Ishikawa (cell line): ENCODE results near the gene TOP1.

Source experiments
- CEBPB ChIP-seq: IDR thresholded peaks from 2 replicates; pipeline ENCODE4 v1.6.1; 2012
- CREB1 ChIP-seq: IDR thresholded peaks from 2 replicates; pipeline ENCODE4 v1.6.1; 2012; ENCODE audit warnings: low read depth
- EGR1 ChIP-seq: IDR thresholded peaks from 2 replicates; pipeline ENCODE4 v1.6.1; 2012
- EP300 ChIP-seq: IDR thresholded peaks from 2 replicates; pipeline ENCODE4 v1.6.1; 2012; ENCODE audit warnings: borderline replicate concordance
- FOXM1 ChIP-seq: IDR thresholded peaks from 2 replicates; pipeline ENCODE4 v1.6.1; 2012; ENCODE audit warnings: low read depth, borderline replicate concordance
- MAX ChIP-seq: IDR thresholded peaks from 2 replicates; pipeline ENCODE4 v1.6.1; 2012
- NFIC ChIP-seq: IDR thresholded peaks from 2 replicates; pipeline ENCODE4 v1.6.1; 2012
- RAD21 ChIP-seq: IDR thresholded peaks from 2 replicates; pipeline ENCODE4 v1.6.1; 2012; ENCODE audit warnings: low read depth
- TAF1 ChIP-seq: IDR thresholded peaks from 2 replicates; pipeline ENCODE4 v1.6.1; 2012; ENCODE audit warnings: low read depth, mild to moderate bottlenecking
- TCF12 ChIP-seq: IDR thresholded peaks from 2 replicates; pipeline ENCODE4 v1.6.1; 2012; ENCODE audit warnings: low read depth
- TEAD4 ChIP-seq: IDR thresholded peaks from 2 replicates; pipeline ENCODE4 v1.6.1; 2012
- YY1 ChIP-seq: IDR thresholded peaks from 2 replicates; pipeline ENCODE4 v1.6.1; 2012; ENCODE audit warnings: low read depth
- ZBTB7A ChIP-seq: IDR thresholded peaks from 2 replicates; pipeline ENCODE4 v1.6.1; 2012; ENCODE audit warnings: low read depth
- TF ChIP-seq, protein P1 (sequence below): IDR thresholded peaks from 2 replicates; pipeline ENCODE4 v1.6.1; 2012; ENCODE audit warnings: low read depth, mild to moderate bottlenecking
- TF ChIP-seq, protein P2 (sequence below): IDR thresholded peaks from 2 replicates; pipeline ENCODE4 v1.6.1; 2012

Gene TOP1

GRCh38 chr20:41050361-41051008 is 21.9 kb downstream of the TOP1 start:
- TF ChIP-seq, protein P1, sequence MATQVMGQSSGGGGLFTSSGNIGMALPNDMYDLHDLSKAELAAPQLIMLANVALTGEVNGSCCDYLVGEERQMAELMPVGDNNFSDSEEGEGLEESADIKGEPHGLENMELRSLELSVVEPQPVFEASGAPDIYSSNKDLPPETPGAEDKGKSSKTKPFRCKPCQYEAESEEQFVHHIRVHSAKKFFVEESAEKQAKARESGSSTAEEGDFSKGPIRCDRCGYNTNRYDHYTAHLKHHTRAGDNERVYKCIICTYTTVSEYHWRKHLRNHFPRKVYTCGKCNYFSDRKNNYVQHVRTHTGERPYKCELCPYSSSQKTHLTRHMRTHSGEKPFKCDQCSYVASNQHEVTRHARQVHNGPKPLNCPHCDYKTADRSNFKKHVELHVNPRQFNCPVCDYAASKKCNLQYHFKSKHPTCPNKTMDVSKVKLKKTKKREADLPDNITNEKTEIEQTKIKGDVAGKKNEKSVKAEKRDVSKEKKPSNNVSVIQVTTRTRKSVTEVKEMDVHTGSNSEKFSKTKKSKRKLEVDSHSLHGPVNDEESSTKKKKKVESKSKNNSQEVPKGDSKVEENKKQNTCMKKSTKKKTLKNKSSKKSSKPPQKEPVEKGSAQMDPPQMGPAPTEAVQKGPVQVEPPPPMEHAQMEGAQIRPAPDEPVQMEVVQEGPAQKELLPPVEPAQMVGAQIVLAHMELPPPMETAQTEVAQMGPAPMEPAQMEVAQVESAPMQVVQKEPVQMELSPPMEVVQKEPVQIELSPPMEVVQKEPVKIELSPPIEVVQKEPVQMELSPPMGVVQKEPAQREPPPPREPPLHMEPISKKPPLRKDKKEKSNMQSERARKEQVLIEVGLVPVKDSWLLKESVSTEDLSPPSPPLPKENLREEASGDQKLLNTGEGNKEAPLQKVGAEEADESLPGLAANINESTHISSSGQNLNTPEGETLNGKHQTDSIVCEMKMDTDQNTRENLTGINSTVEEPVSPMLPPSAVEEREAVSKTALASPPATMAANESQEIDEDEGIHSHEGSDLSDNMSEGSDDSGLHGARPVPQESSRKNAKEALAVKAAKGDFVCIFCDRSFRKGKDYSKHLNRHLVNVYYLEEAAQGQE, result no peak
- TF ChIP-seq MAX, result no peak
- no peak for TF ChIP-seq CREB1
- TF ChIP-seq TCF12, result no peak
- TF ChIP-seq TEAD4, result no peak
- TF ChIP-seq NFIC, result no peak
- TF ChIP-seq ZBTB7A, result no peak
- no peak for TF ChIP-seq YY1
- TF ChIP-seq EP300, result no peak
- no peak for TF ChIP-seq TAF1
- TF ChIP-seq, protein P2, sequence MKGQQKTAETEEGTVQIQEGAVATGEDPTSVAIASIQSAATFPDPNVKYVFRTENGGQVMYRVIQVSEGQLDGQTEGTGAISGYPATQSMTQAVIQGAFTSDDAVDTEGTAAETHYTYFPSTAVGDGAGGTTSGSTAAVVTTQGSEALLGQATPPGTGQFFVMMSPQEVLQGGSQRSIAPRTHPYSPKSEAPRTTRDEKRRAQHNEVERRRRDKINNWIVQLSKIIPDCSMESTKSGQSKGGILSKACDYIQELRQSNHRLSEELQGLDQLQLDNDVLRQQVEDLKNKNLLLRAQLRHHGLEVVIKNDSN, result no peak
- TF ChIP-seq EGR1, result no peak
- no peak for TF ChIP-seq FOXM1
- TF ChIP-seq CEBPB, result no peak
- no peak for TF ChIP-seq RAD21

DNA sequence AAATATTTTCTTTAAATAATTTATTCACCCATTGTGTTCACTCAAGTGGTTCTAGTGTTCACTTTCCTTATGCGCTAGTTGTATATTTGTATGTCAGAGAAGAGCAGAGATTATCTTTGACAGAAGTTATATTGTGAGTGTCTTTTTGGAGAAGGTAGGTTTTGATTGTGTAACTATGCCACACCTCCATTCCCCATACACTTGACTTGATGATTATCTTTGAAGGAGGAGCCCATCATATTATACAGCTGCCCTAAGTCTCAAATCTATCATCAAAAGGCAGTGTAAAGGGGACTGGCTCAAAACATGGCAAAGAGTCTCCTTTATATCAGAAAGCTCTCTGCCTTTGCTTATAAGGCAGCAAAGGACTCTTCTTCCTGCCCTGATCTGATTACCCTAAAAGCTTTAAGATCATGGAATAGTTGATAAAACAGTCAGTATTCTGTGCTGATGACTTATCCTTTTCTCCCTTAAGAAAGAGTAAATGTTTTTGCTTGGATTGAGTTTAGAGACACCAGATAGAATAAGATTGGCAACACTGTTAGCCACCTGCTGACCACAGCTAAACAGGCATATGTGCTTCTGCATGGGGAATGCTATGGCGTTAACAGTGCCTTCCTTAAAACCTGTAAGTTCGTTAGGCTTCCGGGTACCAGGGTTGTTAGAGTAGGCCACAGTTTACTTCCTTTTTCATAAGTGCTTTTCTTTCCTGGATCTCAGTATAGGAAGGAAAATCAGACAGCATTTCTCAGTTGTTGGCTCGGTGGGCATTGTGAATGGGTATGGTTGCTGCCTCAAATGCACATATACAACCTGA is 22.6 kb downstream of the TOP1 start:
- TF ChIP-seq, protein P1, result no peak
- no peak for TF ChIP-seq CEBPB
- no peak for TF ChIP-seq TEAD4
- TF ChIP-seq RAD21, result no peak
- no peak for TF ChIP-seq ZBTB7A
- no peak for TF ChIP-seq TAF1
- TF ChIP-seq CREB1, result no peak
- no peak for TF ChIP-seq EP300
- TF ChIP-seq, protein P2, result no peak
- no peak for TF ChIP-seq YY1

- TF ChIP-seq YY1 (no peak), RAD21 (no peak), EP300 (no peak), MAX (no peak), FOXM1 (no peak), NFIC (no peak), TCF12 (no peak), CREB1 (no peak), TAF1 (no peak), CEBPB (no peak), TEAD4 (no peak), EGR1 (no peak), ZBTB7A (no peak)
- TF ChIP-seq, protein P1, result no peak
- TF ChIP-seq, protein P2, result no peak
These were observed 24.3 kb downstream of the TOP1 start for GRCh38 chr20:41052742-41053419.
